Measurements from ENCODE around the gene SLC23A2. TPM values are rescaled to one million over a fixed set of nuclear protein-coding genes. Genes with fewer than 3 reads are reported as not detected.

SLC23A2 gene
- total RNA-seq, 2 experiments from 2014 or later: 14.3 to 25.7 TPM

DNA sequence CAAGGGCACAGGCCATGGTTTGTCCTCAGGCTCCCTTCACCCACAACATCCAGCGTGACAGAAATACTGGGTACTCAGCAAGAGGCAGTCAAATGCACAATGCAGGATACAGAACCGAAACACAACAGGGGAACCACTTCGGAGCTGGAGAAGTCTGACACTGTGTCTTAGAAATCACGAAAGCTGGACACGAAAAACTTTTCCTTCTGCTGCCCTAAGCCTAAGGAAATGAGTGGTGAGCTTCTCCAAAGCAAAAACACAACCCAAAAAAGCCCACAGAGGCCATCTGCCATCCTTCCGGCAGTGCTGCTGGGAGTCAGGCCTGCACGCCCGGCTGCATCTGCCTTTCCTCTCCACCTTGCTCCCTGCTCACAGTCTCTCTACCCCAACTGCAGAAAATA is 106.3 kb downstream of the SLC23A2 start:
- intact Hi-C loops (cut with micrococcal nuclease; ENCODE audit: unreplicated experiment): no loop called here
- H3K4me2 ChIP-seq (ENCODE audit: low read length): peak overlapping the region; percentile 22
- H3K9me3 ChIP-seq (ENCODE audit: low read length): no peaks in the 10 kb centered on the region
- CTCF ChIA-PET (ENCODE audit: unreplicated experiment): no interaction called here
- TF ChIP-seq, protein P1, sequence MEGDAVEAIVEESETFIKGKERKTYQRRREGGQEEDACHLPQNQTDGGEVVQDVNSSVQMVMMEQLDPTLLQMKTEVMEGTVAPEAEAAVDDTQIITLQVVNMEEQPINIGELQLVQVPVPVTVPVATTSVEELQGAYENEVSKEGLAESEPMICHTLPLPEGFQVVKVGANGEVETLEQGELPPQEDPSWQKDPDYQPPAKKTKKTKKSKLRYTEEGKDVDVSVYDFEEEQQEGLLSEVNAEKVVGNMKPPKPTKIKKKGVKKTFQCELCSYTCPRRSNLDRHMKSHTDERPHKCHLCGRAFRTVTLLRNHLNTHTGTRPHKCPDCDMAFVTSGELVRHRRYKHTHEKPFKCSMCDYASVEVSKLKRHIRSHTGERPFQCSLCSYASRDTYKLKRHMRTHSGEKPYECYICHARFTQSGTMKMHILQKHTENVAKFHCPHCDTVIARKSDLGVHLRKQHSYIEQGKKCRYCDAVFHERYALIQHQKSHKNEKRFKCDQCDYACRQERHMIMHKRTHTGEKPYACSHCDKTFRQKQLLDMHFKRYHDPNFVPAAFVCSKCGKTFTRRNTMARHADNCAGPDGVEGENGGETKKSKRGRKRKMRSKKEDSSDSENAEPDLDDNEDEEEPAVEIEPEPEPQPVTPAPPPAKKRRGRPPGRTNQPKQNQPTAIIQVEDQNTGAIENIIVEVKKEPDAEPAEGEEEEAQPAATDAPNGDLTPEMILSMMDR (conservative IDR thresholded peaks at IDR 0.05; ENCODE audit: low read length): no peak
- TF ChIP-seq EZH2phosphoT487 (IDR thresholded peaks at IDR 0.05; ENCODE audit: borderline replicate concordance, low read depth, low read length): no peak
- DNase-seq (ENCODE audit: low spot score): peak; percentile 29
- no peak overlapping the region for H3K27ac ChIP-seq (ENCODE audit: low read depth, low read length, poor library complexity, severe bottlenecking)
- POLR2A ChIA-PET: interaction anchor here (0.9 kb wide), 1 partner anchor 11 kb away, joined by 3 read pairs; no protein-coding TSS in a partner anchor
- H4K20me1 ChIP-seq (ENCODE audit: insufficient read depth, low read length): no peaks in the 10 kb centered on the region
- H3K9me2 ChIP-seq (ENCODE audit: insufficient read depth, low read length): no peaks in the 10 kb centered on the region
- H3K4me3 ChIP-seq (ENCODE audit: low read depth, low read length, poor library complexity, severe bottlenecking): no peak overlapping the region
- peaks cover 20% of the 10 kb centered on the region for H3K4me1 ChIP-seq (ENCODE audit: insufficient read depth, low read length, poor library complexity, severe bottlenecking)
- H3K36me3 ChIP-seq (ENCODE audit: insufficient read depth, low read length): peaks cover 13% of the 10 kb centered on the region
- H2AFZ ChIP-seq (ENCODE audit: low read length): no peak overlapping the region
- H3K79me2 ChIP-seq (ENCODE audit: insufficient read depth, low read depth, low read length): no peaks in the 10 kb centered on the region
- no TSS peak for BruUV-seq (replicated peaks)

DNA sequence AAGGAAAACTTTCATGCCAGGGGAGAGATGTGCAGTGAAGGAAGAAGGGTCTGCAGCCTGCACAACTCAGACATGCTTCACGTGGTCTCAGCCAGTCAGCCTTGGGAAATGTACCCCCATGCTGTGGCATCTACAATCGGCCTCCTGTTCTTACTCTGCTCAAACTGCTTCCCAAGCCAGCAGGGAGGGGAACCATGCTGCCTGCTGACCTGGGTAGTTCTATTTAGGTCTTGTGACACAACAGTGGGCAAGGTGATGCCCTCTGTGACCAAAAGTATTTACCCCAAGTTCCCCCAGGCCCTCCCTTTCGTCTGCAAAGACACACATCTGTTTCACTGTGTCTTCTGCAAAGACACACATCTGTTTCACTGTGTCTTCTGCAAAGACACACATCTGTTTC is 106.9 kb downstream of the SLC23A2 start:
- Histone ChIP-seq H3K4me3 (ENCODE audit: low read depth, low read length, poor library complexity, severe bottlenecking) (no peak overlapping the region), H3K36me3 (ENCODE audit: insufficient read depth, low read length) (peaks cover 14% of the 10 kb centered on the region), H3K79me2 (ENCODE audit: insufficient read depth, low read depth, low read length) (no peaks in the 10 kb centered on the region), H4K20me1 (ENCODE audit: insufficient read depth, low read length) (no peaks in the 10 kb centered on the region), H3K27ac (ENCODE audit: low read depth, low read length, poor library complexity, severe bottlenecking) (no peak overlapping the region), H2AFZ (ENCODE audit: low read length) (no peak overlapping the region), H3K4me1 (ENCODE audit: insufficient read depth, low read length, poor library complexity, severe bottlenecking) (peaks cover 20% of the 10 kb centered on the region), H3K9me3 (ENCODE audit: low read length) (no peaks in the 10 kb centered on the region), H3K4me2 (ENCODE audit: low read length) (0 out of 2 replicates have a peak overlapping the region, but pooled peaks have one; percentile 22), H3K9me2 (ENCODE audit: insufficient read depth, low read length) (no peaks in the 10 kb centered on the region)
- ChIA-PET POLR2A (interaction anchor here (0.9 kb wide), 1 partner anchor 11 kb away, joined by 3 read pairs; no protein-coding TSS in a partner anchor), CTCF (ENCODE audit: unreplicated experiment) (no interaction called here)
- TF ChIP-seq, protein P1 (conservative IDR thresholded peaks at IDR 0.05; ENCODE audit: low read length): no peak
- TF ChIP-seq EZH2phosphoT487 (IDR thresholded peaks at IDR 0.05; ENCODE audit: borderline replicate concordance, low read depth, low read length): no peak
- no peak for DNase-seq (ENCODE audit: low spot score)
- no TSS peak for BruUV-seq (replicated peaks)
- intact Hi-C loops (cut with micrococcal nuclease; ENCODE audit: unreplicated experiment): no loop called here

DNA sequence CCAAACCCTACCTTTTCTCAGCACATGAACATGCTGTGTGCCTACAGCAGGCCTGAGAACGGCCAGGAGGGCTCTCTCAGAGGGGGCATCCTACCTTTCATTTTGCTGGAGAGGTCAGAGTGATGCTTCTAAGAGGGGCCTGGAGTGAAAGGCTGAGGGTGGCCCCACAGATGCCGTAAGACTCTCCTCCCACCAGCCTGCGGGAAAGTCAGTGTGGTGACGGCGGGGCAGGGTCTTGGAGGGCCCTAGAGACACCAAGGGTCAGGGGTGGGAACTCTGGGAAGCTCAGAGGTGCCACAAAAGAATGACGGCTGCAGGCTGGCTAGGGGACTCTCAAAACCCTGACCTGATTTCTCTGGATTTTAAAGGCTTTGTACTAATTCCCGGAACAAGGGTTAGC is 107.6 kb downstream of the SLC23A2 start:
- no TSS peak for BruUV-seq (replicated peaks)
- intact Hi-C loops (cut with micrococcal nuclease; ENCODE audit: unreplicated experiment): no loop called here
- CTCF ChIA-PET (ENCODE audit: unreplicated experiment): no interaction called here
- Histone ChIP-seq H3K9me3 (ENCODE audit: low read length) (no peaks in the 10 kb centered on the region), H3K4me1 (ENCODE audit: insufficient read depth, low read length, poor library complexity, severe bottlenecking) (peaks cover 20% of the 10 kb centered on the region), H4K20me1 (ENCODE audit: insufficient read depth, low read length) (no peaks in the 10 kb centered on the region), H3K79me2 (ENCODE audit: insufficient read depth, low read depth, low read length) (no peaks in the 10 kb centered on the region), H3K9me2 (ENCODE audit: insufficient read depth, low read length) (no peaks in the 10 kb centered on the region), H3K27ac (ENCODE audit: low read depth, low read length, poor library complexity, severe bottlenecking) (no peak overlapping the region), H3K36me3 (ENCODE audit: insufficient read depth, low read length) (peaks cover 18% of the 10 kb centered on the region), H3K4me3 (ENCODE audit: low read depth, low read length, poor library complexity, severe bottlenecking) (no peak overlapping the region), H2AFZ (ENCODE audit: low read length) (no peak overlapping the region), H3K4me2 (ENCODE audit: low read length) (no peak overlapping the region)
- TF ChIP-seq EZH2phosphoT487 (IDR thresholded peaks at IDR 0.05; ENCODE audit: borderline replicate concordance, low read depth, low read length): no peak
- TF ChIP-seq, protein P1 (conservative IDR thresholded peaks at IDR 0.05; ENCODE audit: low read length): no peak
- POLR2A ChIA-PET: no interaction called here
- no peak for DNase-seq (ENCODE audit: low spot score)
